GM12864 (cell line): Measurements from ENCODE around the gene EIPR1.
A peak's percentile ranks its signal among the peaks of the same experiment; 100 is the strongest.

Source experiments
- DNase-seq: peaks from one replicate; pipeline ENCODE4 v3.0.0-alpha.2; 2011; ENCODE audit warnings: low read depth
- H3K4me3 ChIP-seq: 2 replicates; pipeline ENCODE4 v1.5.1; 2011; ENCODE audit warnings: mild to moderate bottlenecking, low read depth, low read length, control low read depth
- CTCF ChIP-seq: IDR thresholded peaks from 2 replicates; pipeline ENCODE4 v1.5.1; 2011; ENCODE audit warnings: low read depth, mild to moderate bottlenecking, moderate library complexity, low read length, control low read depth, inconsistent platforms; ENCODE audit errors: missing control alignments

EIPR1 gene

DNA sequence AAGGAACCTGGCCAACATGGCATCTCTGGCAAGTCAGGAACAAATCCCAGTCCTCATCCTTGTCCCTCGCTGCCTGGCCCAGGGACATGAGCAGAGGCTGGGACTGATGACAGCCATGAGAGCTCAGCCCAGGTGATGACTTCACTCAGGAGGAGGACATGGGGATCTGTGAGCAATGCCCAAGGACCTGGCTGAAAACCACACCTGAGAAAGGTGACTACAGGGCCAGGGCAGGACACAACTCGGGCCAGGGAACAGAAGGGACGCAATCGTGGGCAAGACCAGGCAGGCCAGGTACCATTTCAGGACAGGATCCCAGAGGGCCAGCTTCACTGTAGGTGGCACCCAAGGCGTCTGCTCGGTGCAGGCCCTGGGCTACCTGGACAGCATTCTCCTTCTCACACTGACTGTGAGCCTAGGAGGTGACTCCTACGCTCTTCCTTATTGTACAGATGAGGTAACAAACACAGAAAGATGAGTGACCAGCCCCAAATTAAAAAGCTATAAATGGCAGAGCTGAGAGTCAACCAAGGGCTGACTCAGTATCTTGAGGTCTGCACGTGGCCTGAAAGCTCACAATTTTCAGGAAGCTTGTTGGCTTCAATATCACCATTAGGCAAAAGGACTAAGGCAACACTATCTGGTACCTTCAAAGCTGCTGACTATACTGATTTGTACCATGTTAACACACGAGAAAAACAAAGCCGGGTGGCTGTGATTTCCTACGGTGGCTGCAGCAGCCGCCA lies 141.1 kb downstream of the EIPR1 start:
- no peak overlapping the region for H3K4me3 ChIP-seq
- no peak for DNase-seq
- TF ChIP-seq CTCF = no peak

DNA sequence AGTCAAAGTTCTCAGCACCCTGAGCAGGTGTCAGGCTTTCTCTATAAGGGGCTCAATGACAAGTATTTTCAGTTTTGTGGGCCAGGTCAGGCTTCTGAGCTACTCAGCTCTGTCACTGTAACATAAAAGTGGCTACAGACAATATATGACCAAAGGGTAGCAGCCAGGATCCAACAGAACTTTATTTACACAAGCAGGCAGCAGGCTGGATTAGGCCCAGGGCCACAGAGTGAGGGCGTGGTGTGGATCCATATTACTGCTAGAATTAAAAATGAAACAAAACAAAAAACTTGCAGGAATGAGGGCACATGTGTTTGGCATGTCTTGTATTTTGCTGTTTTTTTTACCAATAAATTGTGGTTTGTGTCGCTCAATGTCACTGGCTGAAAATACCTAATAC lies 143.7 kb downstream of the EIPR1 start:
- no peak for DNase-seq
- H3K4me3 ChIP-seq = no peak overlapping the region
- TF ChIP-seq CTCF = no peak

DNA sequence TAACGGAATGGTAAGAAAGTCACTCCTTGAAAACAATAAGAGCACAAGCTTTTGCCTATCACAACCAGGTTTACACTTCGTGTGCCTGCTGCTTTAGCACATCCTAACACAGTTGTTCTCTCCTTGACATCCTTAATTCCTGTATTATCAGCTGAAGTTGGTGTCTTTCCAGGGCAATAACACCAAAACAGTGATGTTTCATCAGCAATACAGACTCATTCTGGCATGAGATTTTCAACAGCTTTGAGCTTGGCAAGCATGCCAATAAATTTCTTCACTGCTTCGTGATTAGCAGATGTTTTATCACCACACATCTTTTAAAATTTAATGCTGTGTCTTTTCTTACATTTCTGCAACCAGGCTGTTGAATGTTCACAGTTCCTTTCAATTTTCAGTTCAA lies 148.4 kb downstream of the EIPR1 start:
- no peak overlapping the region for H3K4me3 ChIP-seq
- no peak for TF ChIP-seq CTCF
- DNase-seq = no peak

DNA sequence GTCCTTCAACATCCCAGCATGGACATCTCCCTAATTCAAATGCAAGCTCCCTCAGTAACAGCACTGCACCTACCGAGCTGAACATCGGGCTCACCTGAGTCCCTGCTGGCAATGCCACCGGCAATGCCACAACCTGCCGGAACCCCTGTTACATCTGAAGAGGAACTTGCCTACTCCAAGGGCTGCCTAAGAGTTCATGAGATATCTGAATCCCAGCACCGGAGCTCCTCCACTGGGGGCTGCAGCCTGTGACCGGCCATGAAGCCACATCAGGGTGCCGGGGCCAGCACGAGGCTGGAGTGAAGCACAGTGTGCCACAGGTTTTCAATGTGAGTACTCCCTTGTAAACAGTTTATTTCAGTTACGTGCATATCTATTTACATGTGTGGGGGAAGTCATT lies 152.9 kb downstream of the EIPR1 start:
- no peak overlapping the region for H3K4me3 ChIP-seq
- no peak for DNase-seq
- TF ChIP-seq CTCF = no peak

GRCh38 chr2:3223080-3223923 lies 154.3 kb downstream of the EIPR1 start:
- peak; percentile 79 for DNase-seq
- no peak overlapping the region for H3K4me3 ChIP-seq
- TF ChIP-seq CTCF = no peak

DNA sequence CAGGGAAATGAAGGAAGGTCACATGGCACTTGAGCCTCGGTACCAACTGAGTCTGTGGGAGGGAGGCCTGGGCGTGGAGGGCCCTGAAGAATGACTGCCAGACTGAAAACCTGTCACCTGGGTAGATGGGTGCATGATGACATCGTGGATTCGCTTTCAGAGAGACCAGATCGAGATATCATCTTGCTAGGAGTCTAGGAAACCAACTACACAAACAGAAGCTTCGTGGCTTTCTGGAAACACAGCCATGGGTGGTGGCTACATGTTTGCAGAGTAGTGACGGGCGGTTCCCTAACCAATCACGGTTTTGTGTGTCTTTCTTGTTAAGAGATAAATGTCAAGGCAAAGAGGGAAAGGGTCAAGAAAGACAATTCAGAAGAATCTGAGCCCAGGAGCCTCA lies 155.0 kb downstream of the EIPR1 start:
- no peak for TF ChIP-seq CTCF
- peak; percentile 42 for DNase-seq
- H3K4me3 ChIP-seq = no peak overlapping the region
